SJSA1 (cell line): Measurements from ENCODE around the gene PIWIL1. TPM values are rescaled to one million over a fixed set of nuclear protein-coding genes. Genes with fewer than 3 reads are reported as not detected.

ENCODE experiments used
- DNase-seq, 2 experiments: peaks; one replicate each; pipeline ENCODE4 v3.0.0-alpha.2; 2015 to 2020; ENCODE audit warnings: low spot score in 2 of 2, low read depth in 1 of 2
- H3K27ac ChIP-seq: fragments of 250-450 bp; sonication (Bioruptor Pico); 2 replicates; pipeline ENCODE4 v1.5.1; 2020; ENCODE audit warnings: mild to moderate bottlenecking, moderate library complexity
- H3K27me3 ChIP-seq: fragments of 250-450 bp; sonication (Bioruptor Pico); replicated peaks from 2 replicates; pipeline ENCODE4 v1.5.1; 2020; ENCODE audit warnings: mild to moderate bottlenecking, moderate library complexity
- H3K36me3 ChIP-seq: fragments of 250-450 bp; sonication (Bioruptor Pico); 2 replicates; pipeline ENCODE4 v1.5.1; 2020; ENCODE audit warnings: mild to moderate bottlenecking
- H3K4me1 ChIP-seq: fragments of 250-450 bp; sonication (Bioruptor Pico); replicated peaks from 2 replicates; pipeline ENCODE4 v1.6.1; 2021; ENCODE audit warnings: mild to moderate bottlenecking
- H3K4me3 ChIP-seq: fragments of 250-450 bp; sonication (Bioruptor Pico); 2 replicates; pipeline ENCODE4 v1.5.1; 2020; ENCODE audit warnings: mild to moderate bottlenecking
- H3K9me3 ChIP-seq: fragments of 250-450 bp; sonication (Bioruptor Pico); replicated peaks from 2 replicates; pipeline ENCODE4 v1.5.1; 2020; ENCODE audit warnings: mild to moderate bottlenecking
- total RNA-seq: library from RNA; depleted of rRNA; stranded (reverse); fragments of >200 nt; shearing (Covaris generic); gene quantifications from 2 replicates; pipeline ENCODE4 v1.2.3, GENCODE V29; 2014

PIWIL1 gene
- total RNA-seq, 1 experiment from 2014 or later = not detected

DNA sequence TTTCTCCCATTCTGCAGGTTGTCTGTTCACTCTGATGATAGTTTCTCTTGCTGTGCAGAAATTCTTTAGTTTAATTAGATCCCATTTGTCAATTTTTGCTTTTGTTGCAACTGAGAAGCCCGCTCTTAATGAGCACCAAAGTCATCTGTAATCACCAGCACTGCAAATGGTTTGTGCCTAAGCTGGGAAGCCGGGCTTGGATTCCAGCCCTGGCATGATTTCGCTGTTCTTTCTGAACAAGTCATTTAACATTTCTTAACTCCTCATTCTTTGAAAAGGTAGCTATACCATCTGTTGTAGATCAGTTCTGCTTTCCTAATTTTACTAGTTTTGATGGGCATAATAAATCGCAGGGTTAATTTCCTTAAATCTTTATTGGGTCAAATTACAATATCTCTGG, 32.1 kb downstream of the PIWIL1 start:
- no peak for DNase-seq
- no peaks in the 10 kb centered on the region for H3K4me1 ChIP-seq
- H3K9me3 ChIP-seq = no peaks in the 10 kb centered on the region
- no peaks in the 10 kb centered on the region for H3K36me3 ChIP-seq
- no peak overlapping the region for H3K4me3 ChIP-seq
- no peak overlapping the region for H3K27ac ChIP-seq
- H3K27me3 ChIP-seq = no peaks in the 10 kb centered on the region

- no peak for DNase-seq
- Histone ChIP-seq H3K27me3 (no peaks in the 10 kb centered on the region), H3K36me3 (no peaks in the 10 kb centered on the region), H3K4me3 (no peak overlapping the region), H3K4me1 (no peaks in the 10 kb centered on the region), H3K27ac (no peak overlapping the region), H3K9me3 (peaks cover under 1% of the 10 kb centered on the region; the same call in 1 of the 2 replicates)
These were observed 33.6 kb downstream of the PIWIL1 start for GRCh38 chr12:130371296-130371695.

DNA sequence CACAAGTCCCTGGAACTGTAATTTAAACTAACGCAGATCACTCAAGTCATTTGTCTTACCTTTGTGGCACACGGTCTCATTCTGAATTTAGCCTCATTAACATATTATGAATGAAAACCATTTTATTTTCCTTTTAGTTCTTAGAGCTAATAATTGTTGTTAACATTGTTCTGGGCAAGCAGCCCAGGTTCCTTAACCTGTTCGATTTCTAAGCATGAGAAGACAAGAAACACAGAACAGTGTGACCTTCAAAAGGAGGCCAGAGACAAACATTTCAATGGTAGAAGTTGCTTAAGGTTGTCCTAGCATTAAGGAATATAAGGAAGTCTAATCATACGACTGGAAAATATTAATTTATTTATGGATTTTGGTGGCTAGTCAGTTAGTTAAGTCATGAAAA, 35.2 kb downstream of the PIWIL1 start:
- Histone ChIP-seq H3K36me3 (no peaks in the 10 kb centered on the region), H3K27ac (no peak overlapping the region), H3K4me1 (no peaks in the 10 kb centered on the region), H3K9me3 (peaks cover 3% of the 10 kb centered on the region; the same call in 1 of the 2 replicates), H3K4me3 (no peak overlapping the region), H3K27me3 (no peaks in the 10 kb centered on the region)
- DNase-seq = no peak

- Histone ChIP-seq H3K4me1 (no peaks in the 10 kb centered on the region), H3K9me3 (peaks cover 3% of the 10 kb centered on the region; the same call in 1 of the 2 replicates), H3K27me3 (no peaks in the 10 kb centered on the region), H3K36me3 (no peaks in the 10 kb centered on the region), H3K27ac (no peak overlapping the region), H3K4me3 (no peak overlapping the region)
- DNase-seq = no peak
These were observed 36.4 kb downstream of the PIWIL1 start for GRCh38 chr12:130374083-130374482.

GRCh38 chr12:130375296-130376287, 37.9 kb downstream of the PIWIL1 start:
- no peak overlapping the region for H3K4me3 ChIP-seq
- H3K4me1 ChIP-seq = no peaks in the 10 kb centered on the region
- no peaks in the 10 kb centered on the region for H3K27me3 ChIP-seq
- DNase-seq = no peak
- H3K36me3 ChIP-seq = no peaks in the 10 kb centered on the region
- peaks cover 3% of the 10 kb centered on the region; the same call in 1 of the 2 replicates for H3K9me3 ChIP-seq
- no peak overlapping the region for H3K27ac ChIP-seq

GRCh38 chr12:130382818-130383217, 45.1 kb downstream of the PIWIL1 start:
- no peaks in the 10 kb centered on the region for H3K27me3 ChIP-seq
- no peaks in the 10 kb centered on the region for H3K36me3 ChIP-seq
- no peaks in the 10 kb centered on the region for H3K9me3 ChIP-seq
- no peak overlapping the region for H3K4me3 ChIP-seq
- H3K4me1 ChIP-seq = no peaks in the 10 kb centered on the region
- no peak for DNase-seq
- H3K27ac ChIP-seq = no peak overlapping the region

- H3K4me3 ChIP-seq = no peak overlapping the region
- no peaks in the 10 kb centered on the region for H3K9me3 ChIP-seq
- H3K27me3 ChIP-seq = no peaks in the 10 kb centered on the region
- H3K36me3 ChIP-seq = no peaks in the 10 kb centered on the region
- H3K27ac ChIP-seq = no peak overlapping the region
- H3K4me1 ChIP-seq = no peaks in the 10 kb centered on the region
- no peak for DNase-seq
These were observed 46.5 kb downstream of the PIWIL1 start for GRCh38 chr12:130384234-130384633.

DNA sequence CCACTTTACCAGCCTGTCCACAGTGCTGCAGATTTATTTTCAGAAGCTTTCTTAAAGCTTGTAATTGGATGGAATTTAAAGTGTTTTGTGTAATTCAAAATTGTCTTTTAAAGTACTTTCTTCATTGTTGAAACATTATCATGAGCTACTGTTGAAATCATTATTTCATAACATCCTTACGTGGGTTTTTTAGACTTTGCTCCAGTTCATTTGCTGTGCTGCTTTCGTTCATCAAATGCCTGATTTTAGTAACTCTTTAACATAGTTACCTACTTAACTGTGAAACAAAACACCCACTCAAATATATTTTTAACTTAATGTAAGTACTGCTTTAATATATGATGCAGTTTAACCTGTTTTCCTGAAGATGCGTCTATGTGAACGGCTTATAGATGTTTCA, 47.5 kb downstream of the PIWIL1 start:
- no peaks in the 10 kb centered on the region for H3K4me1 ChIP-seq
- H3K9me3 ChIP-seq = no peaks in the 10 kb centered on the region
- DNase-seq = no peak
- H3K27me3 ChIP-seq = no peaks in the 10 kb centered on the region
- H3K27ac ChIP-seq = no peak overlapping the region
- H3K36me3 ChIP-seq = no peaks in the 10 kb centered on the region
- no peak overlapping the region for H3K4me3 ChIP-seq

DNA sequence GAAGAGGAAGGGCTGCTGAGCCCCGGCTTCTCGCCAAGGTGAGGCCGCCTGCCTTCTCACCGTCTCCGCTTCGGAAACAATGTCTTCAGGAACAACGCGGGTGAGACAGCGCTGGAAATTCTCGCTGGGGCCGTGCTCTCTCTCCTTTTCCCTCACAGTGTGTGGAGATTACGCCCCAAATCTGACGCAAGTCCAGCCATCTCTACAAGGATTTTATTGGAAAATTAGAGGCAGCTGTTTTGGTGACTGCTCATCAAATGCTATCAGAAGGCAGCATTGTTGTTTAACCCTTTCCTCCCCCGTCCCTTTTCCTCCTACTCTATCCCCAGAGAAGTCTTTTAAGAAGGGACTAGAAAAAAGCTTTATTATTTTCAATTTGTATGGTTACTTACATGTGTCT, 53.5 kb downstream of the PIWIL1 start:
- Histone ChIP-seq H3K27me3 (no peaks in the 10 kb centered on the region), H3K4me3 (no peak overlapping the region), H3K27ac (no peak overlapping the region), H3K9me3 (no peaks in the 10 kb centered on the region), H3K36me3 (no peaks in the 10 kb centered on the region), H3K4me1 (no peaks in the 10 kb centered on the region)
- no peak for DNase-seq

GRCh38 chr12:130394906-130395305, 57.2 kb downstream of the PIWIL1 start:
- H3K36me3 ChIP-seq = no peaks in the 10 kb centered on the region
- no peaks in the 10 kb centered on the region for H3K9me3 ChIP-seq
- no peak overlapping the region for H3K4me3 ChIP-seq
- DNase-seq = no peak
- no peaks in the 10 kb centered on the region for H3K4me1 ChIP-seq
- no peaks in the 10 kb centered on the region for H3K27me3 ChIP-seq
- no peak overlapping the region for H3K27ac ChIP-seq

GRCh38 chr12:130396667-130397066, 59.0 kb downstream of the PIWIL1 start:
- no peaks in the 10 kb centered on the region for H3K27me3 ChIP-seq
- H3K4me3 ChIP-seq = no peak overlapping the region
- no peak overlapping the region for H3K27ac ChIP-seq
- no peaks in the 10 kb centered on the region for H3K4me1 ChIP-seq
- H3K9me3 ChIP-seq = no peaks in the 10 kb centered on the region; the same call in 1 of the 2 replicates
- H3K36me3 ChIP-seq = no peaks in the 10 kb centered on the region
- DNase-seq = no peak

DNA sequence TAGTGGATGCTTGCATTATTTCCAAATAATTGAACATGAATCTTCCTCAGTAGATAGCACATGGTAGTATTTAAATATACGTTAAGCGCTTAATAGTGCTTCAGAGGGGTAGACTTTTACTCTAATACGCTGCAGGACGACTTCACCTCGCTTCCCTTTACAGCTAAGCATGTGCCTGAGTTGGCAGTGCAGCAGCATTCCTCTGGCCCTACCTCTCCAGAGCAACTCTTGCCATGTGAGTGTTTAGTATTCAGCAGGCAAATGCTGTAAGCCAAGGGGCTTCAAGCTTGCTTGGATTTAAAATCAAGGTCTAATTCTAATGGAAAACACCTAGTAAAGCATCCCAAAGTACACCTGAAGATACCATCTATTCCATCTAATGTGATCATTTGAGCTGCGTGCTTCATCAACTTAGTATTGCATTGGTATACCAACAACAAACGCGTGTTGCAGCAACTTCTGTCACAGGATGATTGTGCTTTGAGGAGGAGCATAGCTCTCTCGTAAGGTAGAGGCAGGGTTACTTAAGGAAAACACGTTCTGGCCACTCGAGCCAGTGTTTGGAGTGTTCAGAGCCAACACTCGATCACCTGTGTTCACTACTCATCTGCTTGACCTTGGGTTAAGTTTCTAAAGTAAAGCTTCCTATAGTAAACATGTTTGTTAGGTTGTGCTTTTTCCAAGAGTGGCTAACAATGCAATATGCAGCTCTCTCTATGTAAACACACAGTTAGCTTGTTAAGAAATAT, 60.6 kb downstream of the PIWIL1 start:
- Histone ChIP-seq H3K9me3 (no peaks in the 10 kb centered on the region; the same call in 1 of the 2 replicates), H3K4me1 (no peaks in the 10 kb centered on the region), H3K36me3 (no peaks in the 10 kb centered on the region), H3K27ac (no peak overlapping the region), H3K27me3 (no peaks in the 10 kb centered on the region), H3K4me3 (no peak overlapping the region)
- no peak for DNase-seq

GRCh38 chr12:130401703-130402102, 64.0 kb downstream of the PIWIL1 start:
- no peak for DNase-seq
- Histone ChIP-seq H3K4me1 (no peaks in the 10 kb centered on the region), H3K4me3 (no peak overlapping the region), H3K36me3 (no peaks in the 10 kb centered on the region), H3K9me3 (no peaks in the 10 kb centered on the region; the same call in 1 of the 2 replicates), H3K27ac (no peak overlapping the region), H3K27me3 (no peaks in the 10 kb centered on the region)

DNA sequence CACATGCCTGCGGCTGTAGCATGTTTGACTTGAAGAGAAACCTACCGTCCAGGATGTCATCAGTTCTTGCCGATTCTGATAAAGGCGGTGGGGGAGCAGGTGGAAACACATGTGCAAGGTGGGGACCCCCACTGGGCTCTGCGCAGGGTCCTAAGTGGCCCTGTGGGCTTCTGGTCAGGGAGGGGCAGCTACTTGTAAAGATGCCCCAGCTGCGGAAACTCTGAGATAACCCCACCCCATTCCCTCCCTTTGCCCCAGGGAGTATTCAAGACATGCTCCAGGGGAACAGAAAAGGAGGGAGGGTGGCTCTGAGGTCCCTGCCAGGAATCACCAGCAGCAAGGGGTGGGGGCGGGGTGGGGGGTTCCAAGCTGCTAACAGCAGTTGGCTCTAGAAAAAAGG, 67.6 kb downstream of the PIWIL1 start:
- no peak for DNase-seq

More for the DNA sequence above, 67.6 kb downstream of the PIWIL1 start:
- H3K9me3 ChIP-seq = no peaks in the 10 kb centered on the region; the same call in 1 of the 2 replicates
- no peaks in the 10 kb centered on the region for H3K27me3 ChIP-seq
- H3K36me3 ChIP-seq = no peaks in the 10 kb centered on the region
- no peak overlapping the region for H3K4me3 ChIP-seq
- no peak overlapping the region for H3K27ac ChIP-seq
- no peaks in the 10 kb centered on the region for H3K4me1 ChIP-seq
